ENCODE results near the gene TYW5.

- TF ChIP-seq CTCF (optimal IDR thresholded peaks at IDR 0.05 in 1 of 3, IDR thresholded peaks at IDR 0.05 in 1 of 3, conservative IDR thresholded peaks at IDR 0.05 in 1 of 3; ENCODE audit: extremely low read depth in 1 of 3, insufficient read depth in 2 of 3, low read length in 3 of 3) (no peak), EZH2 (IDR thresholded peaks at IDR 0.05; ENCODE audit: low read length) (no peak)
These were observed 4.9 kb downstream of the TYW5 start for GRCh38 chr2:199950396-199950795.

Data from keratinocyte (primary cell).